ENCODE measurements around the gene NDUFS1.

GRCh38 chr2:206098471-206098870 is 60.8 kb downstream of the NDUFS1 start:
- no peak for TF ChIP-seq CTCF (conservative IDR thresholded peaks at IDR 0.05)
- no peak for TF ChIP-seq ZFX (IDR thresholded peaks at IDR 0.05)

Data from C4-2B (cell line).